Stimulated activated CD4-positive, alpha-beta T cell treated with anti-CD3 and anti-CD28 coated beads, Interleukin-4, amount 100 ng/mL, for 24 hours (primary cell): Measurements from ENCODE around the gene SLC22A1.
A peak's percentile ranks its signal among the peaks of the same experiment; 100 is the strongest.
"Not testable (repeated sequence)": the region's sequence is repeated elsewhere in the genome, so short reads cannot be mapped to it uniquely, and the experiment has no call there.

Experiments used
- DNase-seq: peaks from one replicate; pipeline ENCODE4 v3.0.0-alpha.2; 2020

Gene SLC22A1

GRCh38 chr6:160124605-160125004 is 3.0 kb downstream of the SLC22A1 start:
- no peak for DNase-seq

- DNase-seq, result not testable (repeated sequence)
Measured at GRCh38 chr6:160125105-160125504, 3.5 kb downstream of the SLC22A1 start.

GRCh38 chr6:160127270-160128124 is 5.9 kb downstream of the SLC22A1 start:
- no peak for DNase-seq

GRCh38 chr6:160128125-160128683 is 6.6 kb downstream of the SLC22A1 start:
- no peak for DNase-seq

- no peak for DNase-seq
Measured at GRCh38 chr6:160128879-160129516, 7.4 kb downstream of the SLC22A1 start.

GRCh38 chr6:160129881-160130615 is 8.4 kb downstream of the SLC22A1 start:
- DNase-seq, result no peak

GRCh38 chr6:160130729-160131484 is 9.3 kb downstream of the SLC22A1 start:
- no peak for DNase-seq

GRCh38 chr6:160131636-160132296 is 10.2 kb downstream of the SLC22A1 start:
- no peak for DNase-seq

GRCh38 chr6:160132297-160132637 is 10.7 kb downstream of the SLC22A1 start:
- no peak for DNase-seq

GRCh38 chr6:160132776-160133338 is 11.2 kb downstream of the SLC22A1 start:
- no peak for DNase-seq

GRCh38 chr6:160133441-160134336 is 12.1 kb downstream of the SLC22A1 start:
- DNase-seq, result no peak

- DNase-seq, result peak; percentile 42
Measured at GRCh38 chr6:160134337-160134751, 12.7 kb downstream of the SLC22A1 start.

GRCh38 chr6:160134779-160135547 is 13.3 kb downstream of the SLC22A1 start:
- no peak for DNase-seq

GRCh38 chr6:160135907-160136655 is 14.5 kb downstream of the SLC22A1 start:
- DNase-seq, result no peak

- no peak for DNase-seq
Measured at GRCh38 chr6:160137130-160137988, 15.7 kb downstream of the SLC22A1 start.

- peak; percentile 62 for DNase-seq
Measured at GRCh38 chr6:160137989-160138835, 16.6 kb downstream of the SLC22A1 start.

- DNase-seq, result no peak
Measured at GRCh38 chr6:160138839-160139419, 17.3 kb downstream of the SLC22A1 start.
